Astrocyte (in vitro differentiated cells and primary cell): ENCODE data around the gene SORBS2.

Experiments
- EZH2 ChIP-seq: IDR thresholded peaks from 2 replicates; pipeline ENCODE4 v1.6.1; 2012; ENCODE audit warnings: mild to moderate bottlenecking, low read length, inconsistent platforms; ENCODE audit not compliant: insufficient read depth
- TF ChIP-seq, protein P1 (sequence below): IDR thresholded peaks from 2 replicates; pipeline ENCODE4 v1.5.1; 2011; ENCODE audit warnings: low read depth, mild to moderate bottlenecking, inconsistent platforms, low read length, moderate library complexity; ENCODE audit not compliant: insufficient read depth

DNA sequence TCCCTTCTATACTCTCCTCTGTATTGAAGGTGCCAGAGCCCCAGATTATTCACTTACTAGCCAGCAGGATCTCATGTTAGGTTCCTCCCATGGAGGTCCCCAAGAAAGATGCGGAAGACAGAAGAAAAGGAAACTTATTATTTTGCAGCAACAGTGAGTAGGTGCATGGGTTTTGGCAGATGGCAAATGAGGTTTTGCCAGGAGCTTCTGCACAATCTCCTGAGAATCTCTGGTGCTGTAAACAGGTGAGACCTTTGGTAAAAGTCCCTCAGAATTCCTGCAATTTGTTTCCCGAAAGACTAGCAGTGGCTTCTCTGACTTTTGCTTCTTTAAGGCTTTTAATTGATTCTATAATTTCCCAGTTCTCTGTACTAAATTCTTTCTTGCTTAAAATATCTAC is 29.5 kb upstream of the SORBS2 start:
- TF ChIP-seq, protein P1, sequence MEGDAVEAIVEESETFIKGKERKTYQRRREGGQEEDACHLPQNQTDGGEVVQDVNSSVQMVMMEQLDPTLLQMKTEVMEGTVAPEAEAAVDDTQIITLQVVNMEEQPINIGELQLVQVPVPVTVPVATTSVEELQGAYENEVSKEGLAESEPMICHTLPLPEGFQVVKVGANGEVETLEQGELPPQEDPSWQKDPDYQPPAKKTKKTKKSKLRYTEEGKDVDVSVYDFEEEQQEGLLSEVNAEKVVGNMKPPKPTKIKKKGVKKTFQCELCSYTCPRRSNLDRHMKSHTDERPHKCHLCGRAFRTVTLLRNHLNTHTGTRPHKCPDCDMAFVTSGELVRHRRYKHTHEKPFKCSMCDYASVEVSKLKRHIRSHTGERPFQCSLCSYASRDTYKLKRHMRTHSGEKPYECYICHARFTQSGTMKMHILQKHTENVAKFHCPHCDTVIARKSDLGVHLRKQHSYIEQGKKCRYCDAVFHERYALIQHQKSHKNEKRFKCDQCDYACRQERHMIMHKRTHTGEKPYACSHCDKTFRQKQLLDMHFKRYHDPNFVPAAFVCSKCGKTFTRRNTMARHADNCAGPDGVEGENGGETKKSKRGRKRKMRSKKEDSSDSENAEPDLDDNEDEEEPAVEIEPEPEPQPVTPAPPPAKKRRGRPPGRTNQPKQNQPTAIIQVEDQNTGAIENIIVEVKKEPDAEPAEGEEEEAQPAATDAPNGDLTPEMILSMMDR, result no peak
- TF ChIP-seq EZH2, result no peak
